Loucy (cell line): ENCODE measurements around the gene TNNC1.

Experiments
- EZH2phosphoT487 ChIP-seq: fragments of 200-600 bp; IDR thresholded peaks from 2 replicates; pipeline ENCODE4 v1.6.1; 2018; ENCODE audit warnings: antibody characterized with exemption, mild to moderate bottlenecking, moderate library complexity, borderline replicate concordance
- TF ChIP-seq, protein P1 (sequence below): fragments of 200-600 bp; sonication (generic); conservative IDR thresholded peaks from 2 replicates; pipeline ENCODE4 v1.5.1; 2014; ENCODE audit warnings: mild to moderate bottlenecking, antibody characterized with exemption, low read length

DNA sequence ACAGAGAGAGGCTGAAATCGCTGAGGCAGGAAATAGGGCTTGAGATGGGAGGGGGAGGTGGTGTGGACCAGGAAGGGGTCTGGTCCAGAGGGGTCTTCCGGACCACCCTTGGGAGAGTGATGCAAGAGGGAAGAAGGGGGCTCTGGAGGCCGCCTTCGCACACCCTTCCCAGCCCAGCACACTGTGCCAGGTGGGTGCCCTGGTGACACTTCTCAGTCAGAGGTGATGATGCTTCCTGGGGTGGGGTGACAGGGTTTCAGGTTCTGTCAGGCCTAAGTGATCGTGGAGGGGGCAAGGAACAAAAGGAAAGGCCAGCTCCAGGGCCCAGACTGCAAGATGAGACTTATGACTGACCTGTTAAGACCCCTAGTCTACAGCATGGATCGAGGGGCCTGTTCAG is 21.6 kb downstream of the TNNC1 start:
- TF ChIP-seq, protein P1, sequence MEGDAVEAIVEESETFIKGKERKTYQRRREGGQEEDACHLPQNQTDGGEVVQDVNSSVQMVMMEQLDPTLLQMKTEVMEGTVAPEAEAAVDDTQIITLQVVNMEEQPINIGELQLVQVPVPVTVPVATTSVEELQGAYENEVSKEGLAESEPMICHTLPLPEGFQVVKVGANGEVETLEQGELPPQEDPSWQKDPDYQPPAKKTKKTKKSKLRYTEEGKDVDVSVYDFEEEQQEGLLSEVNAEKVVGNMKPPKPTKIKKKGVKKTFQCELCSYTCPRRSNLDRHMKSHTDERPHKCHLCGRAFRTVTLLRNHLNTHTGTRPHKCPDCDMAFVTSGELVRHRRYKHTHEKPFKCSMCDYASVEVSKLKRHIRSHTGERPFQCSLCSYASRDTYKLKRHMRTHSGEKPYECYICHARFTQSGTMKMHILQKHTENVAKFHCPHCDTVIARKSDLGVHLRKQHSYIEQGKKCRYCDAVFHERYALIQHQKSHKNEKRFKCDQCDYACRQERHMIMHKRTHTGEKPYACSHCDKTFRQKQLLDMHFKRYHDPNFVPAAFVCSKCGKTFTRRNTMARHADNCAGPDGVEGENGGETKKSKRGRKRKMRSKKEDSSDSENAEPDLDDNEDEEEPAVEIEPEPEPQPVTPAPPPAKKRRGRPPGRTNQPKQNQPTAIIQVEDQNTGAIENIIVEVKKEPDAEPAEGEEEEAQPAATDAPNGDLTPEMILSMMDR = no peak
- no peak for TF ChIP-seq EZH2phosphoT487
